ENCODE data around the gene MGAT5.

DNA sequence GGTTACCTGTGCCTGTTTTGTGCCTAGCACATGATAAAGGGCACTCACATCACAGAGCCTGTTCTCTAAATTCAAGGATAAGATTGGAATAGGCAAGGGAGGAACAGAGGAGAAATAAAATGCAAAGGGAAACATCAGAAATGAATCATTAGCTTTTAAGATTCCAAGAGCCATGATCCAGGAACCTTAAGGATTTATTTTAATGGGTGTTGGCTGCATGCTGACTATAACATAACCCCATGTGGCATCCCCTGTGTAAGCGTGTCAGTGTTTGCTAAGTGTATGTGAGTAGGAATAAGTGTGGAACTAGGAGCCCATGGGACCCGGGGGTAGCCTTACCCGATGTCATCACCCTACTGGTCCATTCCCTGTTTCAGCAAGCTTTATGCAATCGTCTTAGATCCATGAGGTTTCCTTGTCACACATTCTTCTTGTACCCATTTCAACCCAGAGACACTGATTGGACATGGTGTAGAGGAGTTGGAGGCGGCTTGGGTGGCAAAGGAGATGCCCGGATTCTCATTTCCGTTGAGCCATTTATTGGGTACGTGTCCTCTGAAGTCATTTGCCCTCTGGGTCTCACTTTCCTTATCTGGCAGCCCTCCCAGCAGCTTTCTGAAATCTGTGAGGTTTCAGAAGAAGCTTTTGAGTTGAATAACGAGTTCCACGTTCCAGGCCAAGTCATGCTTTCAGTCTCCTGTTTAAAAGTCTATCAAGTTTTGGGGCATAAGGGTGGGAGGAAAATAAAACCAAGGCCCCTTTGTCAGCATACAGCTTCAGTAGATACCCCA is 117.0 kb downstream of the MGAT5 start:
- TF ChIP-seq, protein P1, sequence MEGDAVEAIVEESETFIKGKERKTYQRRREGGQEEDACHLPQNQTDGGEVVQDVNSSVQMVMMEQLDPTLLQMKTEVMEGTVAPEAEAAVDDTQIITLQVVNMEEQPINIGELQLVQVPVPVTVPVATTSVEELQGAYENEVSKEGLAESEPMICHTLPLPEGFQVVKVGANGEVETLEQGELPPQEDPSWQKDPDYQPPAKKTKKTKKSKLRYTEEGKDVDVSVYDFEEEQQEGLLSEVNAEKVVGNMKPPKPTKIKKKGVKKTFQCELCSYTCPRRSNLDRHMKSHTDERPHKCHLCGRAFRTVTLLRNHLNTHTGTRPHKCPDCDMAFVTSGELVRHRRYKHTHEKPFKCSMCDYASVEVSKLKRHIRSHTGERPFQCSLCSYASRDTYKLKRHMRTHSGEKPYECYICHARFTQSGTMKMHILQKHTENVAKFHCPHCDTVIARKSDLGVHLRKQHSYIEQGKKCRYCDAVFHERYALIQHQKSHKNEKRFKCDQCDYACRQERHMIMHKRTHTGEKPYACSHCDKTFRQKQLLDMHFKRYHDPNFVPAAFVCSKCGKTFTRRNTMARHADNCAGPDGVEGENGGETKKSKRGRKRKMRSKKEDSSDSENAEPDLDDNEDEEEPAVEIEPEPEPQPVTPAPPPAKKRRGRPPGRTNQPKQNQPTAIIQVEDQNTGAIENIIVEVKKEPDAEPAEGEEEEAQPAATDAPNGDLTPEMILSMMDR (IDR thresholded peaks at IDR 0.05): no peak
- no peak for TF ChIP-seq POLR2A (IDR thresholded peaks at IDR 0.05)

All from uterus (tissue), 2 donors.